ENCODE data around the gene HCN1. TPM values are rescaled to one million over a fixed set of nuclear protein-coding genes. Genes with fewer than 3 reads are reported as not detected.

Gene HCN1
- not detected for total RNA-seq (ENCODE audit: unreplicated experiment)
- long read RNA-seq, result 0 reads

DNA sequence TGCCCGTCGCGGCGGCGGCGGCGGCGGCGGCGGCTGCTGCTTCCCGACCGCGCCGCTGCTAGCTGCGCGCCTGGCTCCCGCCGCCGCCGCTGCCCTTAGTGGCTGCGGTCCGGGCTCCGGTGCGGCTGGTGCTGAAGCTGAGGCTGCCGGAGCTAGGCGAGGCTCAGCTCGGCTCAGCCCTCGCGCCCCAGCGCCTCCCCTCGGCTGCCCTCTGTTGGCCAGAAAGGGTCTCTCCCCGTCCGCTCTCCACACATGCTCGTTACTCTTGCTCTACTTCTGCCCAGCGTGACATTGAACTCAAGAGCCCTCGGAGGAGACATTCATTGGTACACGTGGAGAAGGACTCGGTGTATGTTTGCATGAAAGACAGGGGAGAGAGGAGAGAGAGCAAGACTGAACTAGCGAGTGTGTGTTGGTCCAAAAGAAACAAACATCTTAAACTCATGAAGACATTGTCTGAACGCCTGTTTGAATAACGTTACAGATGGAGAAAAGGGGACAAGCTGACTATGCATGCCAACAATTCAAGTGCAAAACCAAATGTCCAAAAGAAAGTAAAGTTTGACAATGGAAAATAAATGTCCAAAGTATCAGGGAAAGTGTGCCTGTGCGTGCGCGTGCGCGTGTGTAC lies at the start of gene HCN1:
TSS of gene HCN1 (minus strand) at position 175 of the 631 bp plus-strand sequence.
- Mint-ChIP-seq H3K27me3 (ENCODE audit: unreplicated experiment) (peaks cover 5% of the 10 kb centered on the region), H3K36me3 (ENCODE audit: low read depth, unreplicated experiment) (no peaks in the 10 kb centered on the region), H3K27ac (ENCODE audit: unreplicated experiment) (no peak within 1 kb of the TSS), H3K4me1 (ENCODE audit: unreplicated experiment) (peaks cover 20% of the 10 kb centered on the region), H3K9me3 (ENCODE audit: unreplicated experiment) (no peaks in the 10 kb centered on the region), H3K4me3 (ENCODE audit: unreplicated experiment) (no peak within 1 kb of the TSS)
- DNase-seq (ENCODE audit: low spot score), result peak; percentile 81
- TF ChIP-seq, protein P1, sequence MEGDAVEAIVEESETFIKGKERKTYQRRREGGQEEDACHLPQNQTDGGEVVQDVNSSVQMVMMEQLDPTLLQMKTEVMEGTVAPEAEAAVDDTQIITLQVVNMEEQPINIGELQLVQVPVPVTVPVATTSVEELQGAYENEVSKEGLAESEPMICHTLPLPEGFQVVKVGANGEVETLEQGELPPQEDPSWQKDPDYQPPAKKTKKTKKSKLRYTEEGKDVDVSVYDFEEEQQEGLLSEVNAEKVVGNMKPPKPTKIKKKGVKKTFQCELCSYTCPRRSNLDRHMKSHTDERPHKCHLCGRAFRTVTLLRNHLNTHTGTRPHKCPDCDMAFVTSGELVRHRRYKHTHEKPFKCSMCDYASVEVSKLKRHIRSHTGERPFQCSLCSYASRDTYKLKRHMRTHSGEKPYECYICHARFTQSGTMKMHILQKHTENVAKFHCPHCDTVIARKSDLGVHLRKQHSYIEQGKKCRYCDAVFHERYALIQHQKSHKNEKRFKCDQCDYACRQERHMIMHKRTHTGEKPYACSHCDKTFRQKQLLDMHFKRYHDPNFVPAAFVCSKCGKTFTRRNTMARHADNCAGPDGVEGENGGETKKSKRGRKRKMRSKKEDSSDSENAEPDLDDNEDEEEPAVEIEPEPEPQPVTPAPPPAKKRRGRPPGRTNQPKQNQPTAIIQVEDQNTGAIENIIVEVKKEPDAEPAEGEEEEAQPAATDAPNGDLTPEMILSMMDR (IDR thresholded peaks at IDR 0.05; ENCODE audit: unreplicated experiment), result peak; percentile 41

DNA sequence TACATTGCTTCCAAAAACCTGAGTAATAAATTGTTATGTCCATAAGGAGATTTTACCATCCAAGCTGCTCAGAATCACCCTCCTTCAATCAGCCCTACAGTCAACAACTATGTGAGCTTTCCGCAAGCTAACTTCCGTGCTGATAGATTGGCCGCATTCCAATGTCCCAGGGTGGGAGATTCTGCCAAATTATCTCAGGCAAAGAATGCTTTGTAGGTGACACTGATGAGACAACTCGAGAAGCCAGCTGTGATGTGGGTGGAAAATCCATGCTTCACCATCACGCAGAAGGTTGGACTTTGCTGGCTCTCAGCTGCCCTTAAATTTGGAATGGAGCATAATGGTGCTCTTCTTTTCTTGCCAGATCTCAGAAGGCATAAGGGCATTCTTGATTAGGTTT lies 44.9 kb upstream of the HCN1 start:
- H3K27me3 Mint-ChIP-seq (ENCODE audit: unreplicated experiment), result no peaks in the 10 kb centered on the region
- no peaks in the 10 kb centered on the region for H3K4me1 Mint-ChIP-seq (ENCODE audit: unreplicated experiment)
- TF ChIP-seq, protein P1 (IDR thresholded peaks at IDR 0.05; ENCODE audit: unreplicated experiment), result no peak
- no peak overlapping the region for H3K4me3 Mint-ChIP-seq (ENCODE audit: unreplicated experiment)
- no peaks in the 10 kb centered on the region for H3K36me3 Mint-ChIP-seq (ENCODE audit: low read depth, unreplicated experiment)
- no peak overlapping the region for H3K27ac Mint-ChIP-seq (ENCODE audit: unreplicated experiment)
- no peak for DNase-seq (ENCODE audit: low spot score)
- no peaks in the 10 kb centered on the region for H3K9me3 Mint-ChIP-seq (ENCODE audit: unreplicated experiment)

DNA sequence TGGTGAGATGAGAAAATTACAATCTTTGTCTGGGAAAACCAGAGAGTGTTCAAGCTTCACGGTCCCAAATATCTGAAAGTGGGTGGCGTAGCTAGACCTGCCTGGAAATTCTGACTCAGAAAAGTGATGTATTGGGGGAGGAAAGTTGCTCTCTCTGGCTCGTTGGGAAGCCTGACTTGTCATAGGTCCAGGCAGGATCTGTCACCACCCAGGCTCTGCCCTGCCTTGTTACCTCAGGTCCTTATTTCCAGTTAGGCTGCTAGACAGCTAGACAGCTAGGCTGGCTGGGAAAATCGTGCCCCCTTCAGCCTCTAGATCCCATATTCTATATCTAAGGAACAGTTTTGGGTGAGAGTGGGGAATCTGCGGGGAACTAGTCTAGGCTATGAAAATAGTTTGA lies 41.0 kb upstream of the HCN1 start:
- Mint-ChIP-seq H3K9me3 (ENCODE audit: unreplicated experiment) (no peaks in the 10 kb centered on the region), H3K4me3 (ENCODE audit: unreplicated experiment) (no peak overlapping the region), H3K4me1 (ENCODE audit: unreplicated experiment) (no peaks in the 10 kb centered on the region), H3K27me3 (ENCODE audit: unreplicated experiment) (peaks cover 1% of the 10 kb centered on the region), H3K36me3 (ENCODE audit: low read depth, unreplicated experiment) (no peaks in the 10 kb centered on the region), H3K27ac (ENCODE audit: unreplicated experiment) (no peak overlapping the region)
- no peak for DNase-seq (ENCODE audit: low spot score)
- TF ChIP-seq, protein P1 (IDR thresholded peaks at IDR 0.05; ENCODE audit: unreplicated experiment), result no peak

DNA sequence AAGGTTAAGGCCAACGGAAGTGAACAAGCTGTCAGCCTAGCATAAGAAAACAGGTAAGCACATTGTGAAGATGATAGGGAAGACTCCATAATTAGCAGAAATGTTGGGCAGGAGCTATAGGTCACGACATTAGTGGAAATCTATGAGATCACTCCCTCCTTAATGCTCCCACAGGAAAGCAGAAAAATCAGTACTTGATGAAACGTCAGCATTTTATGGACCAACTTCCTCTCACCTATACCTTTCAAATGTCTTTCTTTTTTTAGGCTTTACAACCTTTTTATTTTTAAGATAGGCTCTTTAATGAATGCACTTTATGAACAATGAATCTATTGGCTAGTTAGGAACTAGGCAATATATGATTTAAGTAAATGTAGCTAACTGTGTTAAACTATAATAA lies 29.4 kb upstream of the HCN1 start:
- Mint-ChIP-seq H3K27ac (ENCODE audit: unreplicated experiment) (no peak overlapping the region), H3K36me3 (ENCODE audit: low read depth, unreplicated experiment) (no peaks in the 10 kb centered on the region), H3K27me3 (ENCODE audit: unreplicated experiment) (no peaks in the 10 kb centered on the region), H3K4me1 (ENCODE audit: unreplicated experiment) (no peaks in the 10 kb centered on the region), H3K4me3 (ENCODE audit: unreplicated experiment) (no peak overlapping the region), H3K9me3 (ENCODE audit: unreplicated experiment) (no peaks in the 10 kb centered on the region)
- TF ChIP-seq, protein P1 (IDR thresholded peaks at IDR 0.05; ENCODE audit: unreplicated experiment), result no peak
- DNase-seq (ENCODE audit: low spot score), result no peak

DNA sequence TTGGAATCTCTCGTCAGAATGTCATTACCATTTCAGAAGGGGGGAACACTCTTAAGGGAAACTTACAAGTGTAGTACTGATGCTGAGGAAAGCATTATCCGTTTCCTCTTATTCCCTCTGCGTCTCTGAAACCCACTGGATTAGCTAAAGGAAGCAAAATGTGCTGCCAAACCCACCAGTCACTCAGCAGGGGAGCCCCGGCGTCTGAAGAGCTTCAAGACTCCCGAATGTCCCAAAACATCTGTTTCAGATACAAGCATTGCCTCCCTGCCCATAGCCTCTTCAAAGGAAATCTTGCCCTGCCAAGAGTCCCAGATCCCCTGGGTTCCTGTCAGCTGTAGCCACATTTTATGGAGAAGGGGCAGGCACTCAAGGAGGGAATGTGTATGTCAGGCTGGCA lies 1.0 kb upstream of the HCN1 start:
- Mint-ChIP-seq H3K36me3 (ENCODE audit: low read depth, unreplicated experiment) (no peaks in the 10 kb centered on the region), H3K4me1 (ENCODE audit: unreplicated experiment) (peaks cover 20% of the 10 kb centered on the region), H3K27me3 (ENCODE audit: unreplicated experiment) (peaks cover 5% of the 10 kb centered on the region), H3K27ac (ENCODE audit: unreplicated experiment) (no peak overlapping the region), H3K4me3 (ENCODE audit: unreplicated experiment) (no peak overlapping the region), H3K9me3 (ENCODE audit: unreplicated experiment) (no peaks in the 10 kb centered on the region)
- TF ChIP-seq, protein P1 (IDR thresholded peaks at IDR 0.05; ENCODE audit: unreplicated experiment), result no peak
- no peak for DNase-seq (ENCODE audit: low spot score)

Measured in endothelial cell (in vitro differentiated cells).